ENCODE data around the gene CBARP. TPM values are rescaled to one million over a fixed set of nuclear protein-coding genes. Genes with fewer than 3 reads are reported as not detected.

CBARP gene
- total RNA-seq, 1 experiment from 2014 or later = 1.9 TPM

DNA sequence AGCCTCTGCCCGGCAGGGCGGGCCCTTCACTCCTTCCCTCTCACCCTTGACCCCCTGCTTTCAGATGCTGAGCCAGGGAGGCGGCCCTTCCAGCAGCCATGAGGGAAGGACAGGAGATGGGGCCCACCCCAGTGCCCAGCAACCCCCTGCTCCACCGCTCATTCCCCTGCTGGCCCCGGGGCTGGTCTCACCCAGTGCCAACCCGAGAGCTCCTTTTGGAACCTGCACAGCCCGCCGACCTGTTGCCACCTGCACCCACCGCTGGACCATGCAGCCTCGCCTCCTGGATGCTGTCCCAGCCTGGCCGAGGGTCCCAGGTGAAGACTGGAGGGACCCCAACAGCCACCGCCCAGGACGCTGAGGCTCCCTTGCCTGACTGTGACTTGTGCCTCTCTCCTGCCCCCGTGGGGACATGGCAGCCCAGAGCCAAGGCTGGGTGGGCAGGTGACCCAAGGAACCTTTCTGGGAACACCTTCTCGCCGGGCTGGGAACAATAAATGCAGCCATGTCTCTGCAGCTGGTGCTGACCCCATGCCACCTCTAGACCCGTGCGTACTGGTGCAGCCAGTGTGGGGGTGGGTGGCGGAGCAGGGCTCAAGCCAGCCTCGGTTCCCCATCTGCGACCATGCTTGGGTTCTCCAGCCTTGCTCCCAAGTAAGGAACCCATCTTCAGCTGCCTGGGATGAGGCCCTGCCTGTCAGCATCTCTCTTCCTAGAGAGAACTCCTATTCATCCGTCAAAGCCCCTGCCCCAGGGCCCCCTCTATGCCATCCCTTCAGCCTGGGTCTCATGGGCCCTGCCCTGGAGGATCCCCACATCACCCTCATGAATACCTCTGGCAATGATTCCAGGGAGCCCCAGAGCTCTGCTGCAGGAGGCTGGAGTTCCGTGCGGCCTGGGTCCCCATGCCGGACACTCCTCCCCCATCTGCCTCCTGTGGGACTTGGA lies 41.2 kb upstream of the CBARP start:
- BruUV-seq (replicated peaks) = no TSS peak
- Histone ChIP-seq H3K9me3 (ENCODE audit: insufficient read depth, low read depth) (no peaks in the 10 kb centered on the region), H3K36me3 (ENCODE audit: low read depth) (no peaks in the 10 kb centered on the region), H3K27me3 (ENCODE audit: insufficient read depth, low read depth) (no peaks in the 10 kb centered on the region), H2AFZ (no peak overlapping the region), H3F3A (ENCODE audit: insufficient read depth, low read depth) (peaks cover 19% of the 10 kb centered on the region), H3K4me2 (no peak overlapping the region), H3K9me2 (ENCODE audit: insufficient read depth) (no peaks in the 10 kb centered on the region), H3K4me1 (replicated peaks; ENCODE audit: insufficient read depth) (0 out of 2 replicates have a peak, but pooled peaks cover 1% of the 10 kb centered on the region), H3K27ac (no peak overlapping the region), H3K4me3 (no peak overlapping the region), H4K20me1 (ENCODE audit: insufficient read depth) (peaks cover 6% of the 10 kb centered on the region), H3K79me2 (ENCODE audit: low read depth) (peaks cover 21% of the 10 kb centered on the region)
- TF ChIP-seq EZH2 (IDR thresholded peaks at IDR 0.05; ENCODE audit: low read depth) = no peak
- TF ChIP-seq, protein P1, sequence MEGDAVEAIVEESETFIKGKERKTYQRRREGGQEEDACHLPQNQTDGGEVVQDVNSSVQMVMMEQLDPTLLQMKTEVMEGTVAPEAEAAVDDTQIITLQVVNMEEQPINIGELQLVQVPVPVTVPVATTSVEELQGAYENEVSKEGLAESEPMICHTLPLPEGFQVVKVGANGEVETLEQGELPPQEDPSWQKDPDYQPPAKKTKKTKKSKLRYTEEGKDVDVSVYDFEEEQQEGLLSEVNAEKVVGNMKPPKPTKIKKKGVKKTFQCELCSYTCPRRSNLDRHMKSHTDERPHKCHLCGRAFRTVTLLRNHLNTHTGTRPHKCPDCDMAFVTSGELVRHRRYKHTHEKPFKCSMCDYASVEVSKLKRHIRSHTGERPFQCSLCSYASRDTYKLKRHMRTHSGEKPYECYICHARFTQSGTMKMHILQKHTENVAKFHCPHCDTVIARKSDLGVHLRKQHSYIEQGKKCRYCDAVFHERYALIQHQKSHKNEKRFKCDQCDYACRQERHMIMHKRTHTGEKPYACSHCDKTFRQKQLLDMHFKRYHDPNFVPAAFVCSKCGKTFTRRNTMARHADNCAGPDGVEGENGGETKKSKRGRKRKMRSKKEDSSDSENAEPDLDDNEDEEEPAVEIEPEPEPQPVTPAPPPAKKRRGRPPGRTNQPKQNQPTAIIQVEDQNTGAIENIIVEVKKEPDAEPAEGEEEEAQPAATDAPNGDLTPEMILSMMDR (conservative IDR thresholded peaks at IDR 0.05) = no peak
- CTCF ChIA-PET = interaction anchor here (0.5 to 0.7 kb wide), 3 partner anchors 142 to 396 kb away, joined by 3 read pairs; no protein-coding TSS in a partner anchor
- no peak for DNase-seq
- POLR2A ChIA-PET (ENCODE audit: unreplicated experiment) = interaction anchor here (0.5 kb wide), 1 partner anchor 535 kb away, joined by 8 read pairs; no protein-coding TSS in a partner anchor
- intact Hi-C loops (cut with micrococcal nuclease; ENCODE audit: unreplicated experiment) = loop anchor here (2.0 to 5.0 kb wide), 2 partner anchors 94 to 393 kb away; no protein-coding TSS in a partner anchor

- H3K4me1 ChIP-seq (replicated peaks; ENCODE audit: insufficient read depth) = peaks cover 11% of the 10 kb centered on the region; the same call in 1 of the 2 replicates
- H3K79me2 ChIP-seq (ENCODE audit: low read depth) = peaks cover 30% of the 10 kb centered on the region
- no peak for TF ChIP-seq EZH2 (IDR thresholded peaks at IDR 0.05; ENCODE audit: low read depth)
- TF ChIP-seq, protein P1 (conservative IDR thresholded peaks at IDR 0.05) = no peak
- H3K4me2 ChIP-seq = no peak overlapping the region
- ChIA-PET CTCF (interaction anchor here (0.5 kb wide), 1 partner anchor 142 kb away, joined by 3 read pairs; no protein-coding TSS in a partner anchor), POLR2A (ENCODE audit: unreplicated experiment) (no interaction called here)
- no peak overlapping the region for H2AFZ ChIP-seq
- H3F3A ChIP-seq (ENCODE audit: insufficient read depth, low read depth) = peaks cover 27% of the 10 kb centered on the region
- H3K27me3 ChIP-seq (ENCODE audit: insufficient read depth, low read depth) = no peaks in the 10 kb centered on the region
- no TSS peak for BruUV-seq (replicated peaks)
- peaks cover 13% of the 10 kb centered on the region for H4K20me1 ChIP-seq (ENCODE audit: insufficient read depth)
- intact Hi-C loops (cut with micrococcal nuclease; ENCODE audit: unreplicated experiment) = loop anchor here (2.0 to 5.0 kb wide), 2 partner anchors 95 to 394 kb away; no protein-coding TSS in a partner anchor
- H3K27ac ChIP-seq = no peak overlapping the region
- no peaks in the 10 kb centered on the region for H3K9me2 ChIP-seq (ENCODE audit: insufficient read depth)
- H3K4me3 ChIP-seq = no peak overlapping the region
- DNase-seq = no peak
- 0 out of 2 replicates have a peak, but pooled peaks cover 5% of the 10 kb centered on the region for H3K36me3 ChIP-seq (ENCODE audit: low read depth)
- H3K9me3 ChIP-seq (ENCODE audit: insufficient read depth, low read depth) = no peaks in the 10 kb centered on the region
These were observed 40.3 kb upstream of the CBARP start for GRCh38 chr19:1278074-1278473.

- Histone ChIP-seq H3K4me1 (replicated peaks; ENCODE audit: insufficient read depth) (peaks cover 16% of the 10 kb centered on the region), H3K4me2 (peak overlapping the region; percentile 87), H3K4me3 (peak overlapping the region; percentile 78; the same call in 1 of the 2 replicates), H3F3A (ENCODE audit: insufficient read depth, low read depth) (peaks cover 33% of the 10 kb centered on the region), H3K36me3 (ENCODE audit: low read depth) (peaks cover 9% of the 10 kb centered on the region; the same call in 1 of the 2 replicates), H2AFZ (no peak overlapping the region), H3K9me2 (ENCODE audit: insufficient read depth) (no peaks in the 10 kb centered on the region), H3K27me3 (ENCODE audit: insufficient read depth, low read depth) (no peaks in the 10 kb centered on the region), H3K79me2 (ENCODE audit: low read depth) (peaks cover 40% of the 10 kb centered on the region), H4K20me1 (ENCODE audit: insufficient read depth) (peaks cover 13% of the 10 kb centered on the region), H3K27ac (no peak overlapping the region), H3K9me3 (ENCODE audit: insufficient read depth, low read depth) (no peaks in the 10 kb centered on the region)
- ChIA-PET POLR2A (ENCODE audit: unreplicated experiment) (no interaction called here), CTCF (no interaction called here)
- DNase-seq = no peak
- intact Hi-C loops (cut with micrococcal nuclease; ENCODE audit: unreplicated experiment) = loop anchor here (5.0 kb wide), 1 partner anchor 395 kb away; no protein-coding TSS in a partner anchor
- no TSS peak for BruUV-seq (replicated peaks)
- TF ChIP-seq EZH2 (IDR thresholded peaks at IDR 0.05; ENCODE audit: low read depth) = no peak
- TF ChIP-seq, protein P1 (conservative IDR thresholded peaks at IDR 0.05) = no peak
These were observed 39.3 kb upstream of the CBARP start for GRCh38 chr19:1277061-1277460.

All from PC-9 (cell line).